K562 (cell line): ENCODE results near the gene KPNA4. TPM values are rescaled to one million over a fixed set of nuclear protein-coding genes. Genes with fewer than 3 reads are reported as not detected.

Experiments used
- polyA plus RNA-seq, 8 experiments: library from polyadenylated mRNA; depleted of rRNA in 4 of 8; stranded (reverse) in 5 of 8; unstranded in 3 of 8; fragments of >200 nt; fragmentation: Nextera tagmentation in 2 of 8; fragmentation: Illumina TruSeq in 1 of 8; extraction: Ambion mirVana in 2 of 8; extraction: Trizol in 1 of 8; gene quantifications; 2 replicates each; pipeline versions ENCODE4 v1.2.1 to v1.2.3, GENCODE V29; 2011 to 2014; ENCODE audit warnings: inconsistent platforms in 1 of 8, missing spikeins in 1 of 8
- total RNA-seq, 7 experiments: library from RNA; depleted of rRNA in 6 of 7; stranded (reverse); fragments of >200 nt in 6 of 7; fragmentation: Illumina TruSeq in 2 of 7; extraction: Trizol in 2 of 7; gene quantifications; 2 replicates each; pipeline versions ENCODE4 v1.2.1 to v1.2.3, GENCODE V29; 2011 to 2021; ENCODE audit warnings: low replicate concordance in 1 of 7
- TF ChIP-seq, protein P1 (sequence below), 2 experiments: fragments of 450-650 bp; formaldehyde crosslinking in 1 of 2; IDR thresholded peaks; 2 replicates each; pipeline versions ENCODE4 v1.4.0 to v1.6.1; 2014 to 2020; ENCODE audit warnings: mild to moderate bottlenecking in 2 of 2, borderline replicate concordance in 1 of 2, low read depth in 1 of 2

The KPNA4 gene
- total and polyA plus RNA-seq, 9 of the 15 experiments (the other 6 are each of a cell fraction or from before 2014, with no cell fraction given), result 13.9 to 66.6 (median 34.5) TPM

DNA sequence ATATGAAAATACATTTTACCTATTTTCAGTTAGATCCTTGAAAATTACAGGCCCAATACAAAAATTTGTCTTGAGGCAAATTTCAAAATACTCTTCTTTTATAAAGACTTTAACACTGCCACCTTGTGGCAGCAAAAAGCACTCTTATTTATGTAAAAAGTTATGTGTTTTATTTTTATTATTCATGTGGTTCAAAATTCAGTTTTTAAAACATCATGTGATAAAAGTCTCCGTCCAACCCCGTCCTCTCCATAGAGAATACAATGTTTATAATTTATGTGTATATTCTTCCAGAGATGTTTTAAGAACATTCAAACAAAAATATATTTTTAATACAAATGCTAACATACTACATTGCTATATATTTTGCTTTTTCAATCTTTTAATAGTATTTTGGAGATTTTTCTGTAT lies 78.9 kb downstream of the KPNA4 start (continued):
- TF ChIP-seq, protein P1, sequence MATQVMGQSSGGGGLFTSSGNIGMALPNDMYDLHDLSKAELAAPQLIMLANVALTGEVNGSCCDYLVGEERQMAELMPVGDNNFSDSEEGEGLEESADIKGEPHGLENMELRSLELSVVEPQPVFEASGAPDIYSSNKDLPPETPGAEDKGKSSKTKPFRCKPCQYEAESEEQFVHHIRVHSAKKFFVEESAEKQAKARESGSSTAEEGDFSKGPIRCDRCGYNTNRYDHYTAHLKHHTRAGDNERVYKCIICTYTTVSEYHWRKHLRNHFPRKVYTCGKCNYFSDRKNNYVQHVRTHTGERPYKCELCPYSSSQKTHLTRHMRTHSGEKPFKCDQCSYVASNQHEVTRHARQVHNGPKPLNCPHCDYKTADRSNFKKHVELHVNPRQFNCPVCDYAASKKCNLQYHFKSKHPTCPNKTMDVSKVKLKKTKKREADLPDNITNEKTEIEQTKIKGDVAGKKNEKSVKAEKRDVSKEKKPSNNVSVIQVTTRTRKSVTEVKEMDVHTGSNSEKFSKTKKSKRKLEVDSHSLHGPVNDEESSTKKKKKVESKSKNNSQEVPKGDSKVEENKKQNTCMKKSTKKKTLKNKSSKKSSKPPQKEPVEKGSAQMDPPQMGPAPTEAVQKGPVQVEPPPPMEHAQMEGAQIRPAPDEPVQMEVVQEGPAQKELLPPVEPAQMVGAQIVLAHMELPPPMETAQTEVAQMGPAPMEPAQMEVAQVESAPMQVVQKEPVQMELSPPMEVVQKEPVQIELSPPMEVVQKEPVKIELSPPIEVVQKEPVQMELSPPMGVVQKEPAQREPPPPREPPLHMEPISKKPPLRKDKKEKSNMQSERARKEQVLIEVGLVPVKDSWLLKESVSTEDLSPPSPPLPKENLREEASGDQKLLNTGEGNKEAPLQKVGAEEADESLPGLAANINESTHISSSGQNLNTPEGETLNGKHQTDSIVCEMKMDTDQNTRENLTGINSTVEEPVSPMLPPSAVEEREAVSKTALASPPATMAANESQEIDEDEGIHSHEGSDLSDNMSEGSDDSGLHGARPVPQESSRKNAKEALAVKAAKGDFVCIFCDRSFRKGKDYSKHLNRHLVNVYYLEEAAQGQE (IDR thresholded peaks at IDR 0.05; ENCODE audit: borderline replicate concordance), result peak; percentile 41; the same call in 1 of the 2 replicates
- TF ChIP-seq, protein P1 (CRISPR knock-in tag; IDR thresholded peaks at IDR 0.05; ENCODE audit: low read depth), result no peak
- TF ChIP-seq, all 486 proteins: peak for 6
